ENCODE data around the gene TEX52.
A peak's percentile ranks its signal among the peaks of the same experiment; 100 is the strongest.
"Not testable (repeated sequence)": the region's sequence is repeated elsewhere in the genome, so short reads cannot be mapped to it uniquely, and the experiment has no call there.

TEX52 gene

GRCh38 chr12:2857021-2857431 is at the start of gene TEX52:
Gene TEX52 (minus strand): TSS chr12:2857039. CDS start chr12:2857026, 13 bp downstream.
- no peak for DNase-seq

- no peak for DNase-seq
These were observed 47.4 kb upstream of the TEX52 start for GRCh38 chr12:2904260-2904659.

- DNase-seq = no peak
These were observed 45.5 kb upstream of the TEX52 start for GRCh38 chr12:2902272-2902880.

GRCh38 chr12:2900642-2901041 is 43.8 kb upstream of the TEX52 start:
- no peak for DNase-seq

- DNase-seq = no peak
These were observed 40.6 kb upstream of the TEX52 start for GRCh38 chr12:2897418-2897817.

- DNase-seq = no peak
These were observed 38.7 kb upstream of the TEX52 start for GRCh38 chr12:2895511-2895910.

GRCh38 chr12:2895051-2895451 is 38.2 kb upstream of the TEX52 start:
- no peak for DNase-seq

GRCh38 chr12:2893007-2893406 is 36.2 kb upstream of the TEX52 start:
- no peak for DNase-seq

GRCh38 chr12:2892246-2892645 is 35.4 kb upstream of the TEX52 start:
- no peak for DNase-seq

- DNase-seq = peak in 1 of 2 donors; percentile 68
These were observed 34.6 kb upstream of the TEX52 start for GRCh38 chr12:2891240-2892053.

- DNase-seq = peak; percentile 88 to 99
These were observed 33.8 kb upstream of the TEX52 start, which contains the start of gene TULP3 for GRCh38 chr12:2890388-2891239. Gene TULP3 (plus strand): TSS chr12:2890891. CDS start chr12:2890948, 57 bp downstream.

GRCh38 chr12:2890001-2890387 is 33.2 kb upstream of the TEX52 start:
- DNase-seq = no peak

- DNase-seq = no peak
These were observed 30.1 kb upstream of the TEX52 start for GRCh38 chr12:2886768-2887450.

GRCh38 chr12:2884810-2885209 is 28.0 kb upstream of the TEX52 start:
- DNase-seq = no peak

GRCh38 chr12:2879853-2880252 is 23.0 kb upstream of the TEX52 start:
- DNase-seq = no peak

GRCh38 chr12:2877953-2878732 is 21.3 kb upstream of the TEX52 start:
- peak in 1 of 2 donors; percentile 15 for DNase-seq

- DNase-seq = peak; percentile 46 to 80
These were observed 20.5 kb upstream of the TEX52 start, which contains the start of the genes FOXM1 and RHNO1 for GRCh38 chr12:2877047-2877952. Gene FOXM1 (minus strand): TSS chr12:2877174. CDS start chr12:2874478, 2,696 bp downstream. Gene RHNO1 (plus strand): TSS chr12:2877223. CDS start chr12:2885367, 8,144 bp downstream.

- DNase-seq = no peak
These were observed 19.7 kb upstream of the TEX52 start for GRCh38 chr12:2876431-2877046.

- DNase-seq = not testable (repeated sequence)
These were observed 12.3 kb upstream of the TEX52 start for GRCh38 chr12:2868986-2869632.

- no peak for DNase-seq
These were observed 7.4 kb upstream of the TEX52 start for GRCh38 chr12:2864198-2864597.
